ENCODE results near the gene MAML3. TPM values are rescaled to one million over a fixed set of nuclear protein-coding genes. Genes with fewer than 3 reads are reported as not detected.

The MAML3 gene
- total RNA-seq, 1 donor from 2014 or later: 24.8 TPM

GRCh38 chr4:139817657-139818452 is 336.1 kb downstream of the MAML3 start:
- H3K9me3 Mint-ChIP-seq: peaks cover 5% of the 10 kb centered on the region
- no peak overlapping the region for H3K27ac Mint-ChIP-seq
- no peak overlapping the region for H3K4me3 Mint-ChIP-seq
- no peak for TF ChIP-seq CTCF (IDR thresholded peaks at IDR 0.05; ENCODE audit: unreplicated experiment)
- peaks cover 10% of the 10 kb centered on the region for H3K36me3 Mint-ChIP-seq
- H3K27me3 Mint-ChIP-seq (ENCODE audit: low read depth): no peaks in the 10 kb centered on the region
- peaks cover 37% of the 10 kb centered on the region for H3K4me1 Mint-ChIP-seq
- DNase-seq (ENCODE audit: low spot score in 2 of 2, unreplicated experiment in 2 of 2): no peak

- peak overlapping the region; percentile 41 for H3K4me3 Mint-ChIP-seq
- no peak for DNase-seq (ENCODE audit: low spot score in 2 of 2, unreplicated experiment in 2 of 2)
- H3K4me1 Mint-ChIP-seq: peaks cover 37% of the 10 kb centered on the region
- H3K36me3 Mint-ChIP-seq: peaks cover 8% of the 10 kb centered on the region
- H3K9me3 Mint-ChIP-seq: peaks cover 5% of the 10 kb centered on the region
- TF ChIP-seq CTCF (IDR thresholded peaks at IDR 0.05; ENCODE audit: unreplicated experiment): no peak
- no peaks in the 10 kb centered on the region for H3K27me3 Mint-ChIP-seq (ENCODE audit: low read depth)
- H3K27ac Mint-ChIP-seq: peak overlapping the region; percentile 77
Measured at GRCh38 chr4:139816856-139817255, 337.1 kb downstream of the MAML3 start.

DNA sequence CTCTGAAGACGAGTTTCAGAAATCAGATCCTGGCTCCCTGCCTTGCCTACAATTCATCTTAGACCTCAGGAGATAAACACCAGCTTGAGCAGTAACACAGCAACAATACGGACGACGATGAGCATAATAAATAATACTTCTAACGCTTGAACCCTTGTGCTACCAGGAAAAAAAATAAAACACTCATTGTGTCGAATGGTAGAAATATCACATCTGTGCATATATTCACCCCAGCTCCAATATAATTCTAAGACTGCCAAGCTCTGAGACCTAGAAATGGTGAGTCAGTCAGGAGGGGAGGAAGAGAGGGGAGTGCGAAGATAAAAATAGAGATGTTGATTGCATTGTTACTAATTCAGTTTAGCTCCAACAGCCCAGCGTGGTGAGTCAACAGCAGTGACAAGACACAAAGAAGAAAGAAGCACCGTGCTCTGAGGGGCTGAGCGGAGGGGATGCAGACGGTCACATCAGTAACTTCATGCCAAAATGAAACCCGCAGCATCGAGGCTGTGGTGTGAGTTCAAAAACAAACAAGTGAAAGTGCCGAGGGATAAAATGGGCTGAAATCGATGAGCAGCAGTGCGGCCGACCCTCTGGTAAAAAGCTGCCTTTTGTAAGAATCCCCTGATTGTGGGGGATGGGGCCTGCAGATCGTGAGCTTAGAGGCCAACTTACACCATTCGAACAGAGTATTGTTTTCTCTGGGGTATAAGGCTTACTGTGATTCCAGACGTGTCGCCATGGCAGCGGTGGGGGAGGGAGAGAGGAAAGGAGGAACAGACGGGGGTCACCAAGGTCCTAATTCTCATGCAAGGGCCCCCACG is 338.0 kb downstream of the MAML3 start:
- Mint-ChIP-seq H3K4me3 (peak overlapping the region; percentile 41), H3K9me3 (peaks cover 10% of the 10 kb centered on the region), H3K27me3 (ENCODE audit: low read depth) (no peaks in the 10 kb centered on the region), H3K36me3 (peaks cover 12% of the 10 kb centered on the region), H3K4me1 (peaks cover 37% of the 10 kb centered on the region), H3K27ac (peak overlapping the region; percentile 77)
- TF ChIP-seq CTCF (IDR thresholded peaks at IDR 0.05; ENCODE audit: unreplicated experiment): no peak
- DNase-seq (ENCODE audit: low spot score in 2 of 2, unreplicated experiment in 2 of 2): no peak

- DNase-seq (ENCODE audit: low spot score in 2 of 2, unreplicated experiment in 2 of 2): no peak
- no peak for TF ChIP-seq CTCF (IDR thresholded peaks at IDR 0.05; ENCODE audit: unreplicated experiment)
- Mint-ChIP-seq H3K4me1 (peaks cover 41% of the 10 kb centered on the region), H3K9me3 (peaks cover 9% of the 10 kb centered on the region), H3K27me3 (ENCODE audit: low read depth) (no peaks in the 10 kb centered on the region), H3K27ac (peak overlapping the region; percentile 77), H3K36me3 (peaks cover 12% of the 10 kb centered on the region), H3K4me3 (peak overlapping the region; percentile 16)
Measured at GRCh38 chr4:139814323-139815015, 339.5 kb downstream of the MAML3 start.

GRCh38 chr4:139813881-139814280 is 340.1 kb downstream of the MAML3 start:
- DNase-seq (ENCODE audit: low spot score in 2 of 2, unreplicated experiment in 2 of 2): no peak
- H3K36me3 Mint-ChIP-seq: peaks cover 12% of the 10 kb centered on the region
- no peaks in the 10 kb centered on the region for H3K27me3 Mint-ChIP-seq (ENCODE audit: low read depth)
- peak overlapping the region; percentile 77 for H3K27ac Mint-ChIP-seq
- H3K4me1 Mint-ChIP-seq: peaks cover 47% of the 10 kb centered on the region
- H3K9me3 Mint-ChIP-seq: peaks cover 9% of the 10 kb centered on the region
- no peak for TF ChIP-seq CTCF (IDR thresholded peaks at IDR 0.05; ENCODE audit: unreplicated experiment)
- no peak overlapping the region for H3K4me3 Mint-ChIP-seq

Data from mesothelial cell of epicardium (in vitro differentiated cells).